Esophagus muscularis mucosa (tissue), 4 donors: ENCODE data around the gene ASB2. TPM values are rescaled to one million over a fixed set of nuclear protein-coding genes. Genes with fewer than 3 reads are reported as not detected.

Experiments
- DNase-seq: peaks from one replicate; pipeline ENCODE4 v3.0.0-alpha.2; 2017; ENCODE audit errors: extremely low spot score
- H3K27ac ChIP-seq, 4 donors: fragments of 200-600 bp; sonication (generic); replicated peaks in 1 of 4; 1 replicate in 3 of 4; 2 replicates in 1 of 4; pipeline ENCODE4 v1.5.1; 2016 to 2019; ENCODE audit warnings: mild to moderate bottlenecking in 1 of 4
- H3K27me3 ChIP-seq, 4 donors: fragments of 200-600 bp; sonication (generic); one replicate each; pipeline versions ENCODE4 v1.5.1 to v1.6.0; 2016 to 2019
- H3K36me3 ChIP-seq, 4 donors: fragments of 200-600 bp; sonication (generic); one replicate each; pipeline ENCODE4 v1.5.1; 2016 to 2019
- H3K4me1 ChIP-seq, 4 donors: fragments of 200-600 bp; sonication (generic); one replicate each; pipeline ENCODE4 v1.5.1; 2016 to 2019
- H3K4me3 ChIP-seq, 4 donors: fragments of 200-600 bp; sonication (generic); 1 replicate in 2 of 4; 2 replicates in 2 of 4; pipeline ENCODE4 v1.5.1; 2016 to 2019; ENCODE audit warnings: mild to moderate bottlenecking in 4 of 4, moderate library complexity in 1 of 4
- H3K9me3 ChIP-seq, 4 donors: fragments of 200-600 bp; sonication (generic); 1 replicate in 3 of 4; 2 replicates in 1 of 4; pipeline ENCODE4 v1.5.1; 2016 to 2019
- EP300 ChIP-seq: sonication (generic); formaldehyde crosslinking; IDR thresholded peaks from one replicate; pipeline ENCODE4 v1.6.1; 2017; ENCODE audit warnings: antibody characterized with exemption
- POLR2A ChIP-seq: fragments of 450-650 bp; IDR thresholded peaks from one replicate; pipeline ENCODE4 v1.6.1; 2017; ENCODE audit warnings: antibody characterized with exemption, moderate library complexity, mild to moderate bottlenecking, low read depth
- POLR2AphosphoS5 ChIP-seq, 2 donors: sonication (generic); formaldehyde crosslinking; IDR thresholded peaks; one replicate each; pipeline ENCODE4 v1.6.1; 2017; ENCODE audit warnings: antibody characterized with exemption in 2 of 2
- WGBS: methylation state at CpG from one replicate; pipeline ENCODE4 v1.1.5; 2018; 5-methylcytosine and 5-hydroxymethylcytosine counted together
- intact Hi-C: fragments of 100-400 bp; cut with DNase I; formaldehyde crosslinking; loops from one replicate; pipeline ENCODE4 v1.15.1; 2023
- total RNA-seq, 4 donors: library from RNA; depleted of rRNA; stranded (reverse); fragments of >200 nt; gene quantifications; one replicate each; pipeline versions ENCODE4 v1.1.0 to v1.2.1, GENCODE V29; 2016
- TF ChIP-seq, protein P1 (sequence below), 3 experiments: fragments of 200-600 bp in 2 of 3; fragments of 450-650 bp in 1 of 3; sonication (generic) in 2 of 3; IDR thresholded peaks; one replicate each; pipeline ENCODE4 v1.5.1; 2017 to 2019; ENCODE audit warnings: antibody characterized with exemption in 3 of 3, mild to moderate bottlenecking in 2 of 3, moderate library complexity in 1 of 3

Gene ASB2
- total RNA-seq, 4 donors from 2014 or later = 53.5 to 164 (median 105) TPM

GRCh38 chr14:93897476-93897845 is 78.9 kb downstream of the ASB2 start:
- peaks cover 12 to 17% (median 17%) of the 10 kb centered on the region in 4 donors for H3K4me1 ChIP-seq
- TF ChIP-seq EP300 (no peak), POLR2AphosphoS5 (IDR thresholded peaks at IDR 0.05) (no peak), POLR2A (no peak)
- TF ChIP-seq, protein P1, sequence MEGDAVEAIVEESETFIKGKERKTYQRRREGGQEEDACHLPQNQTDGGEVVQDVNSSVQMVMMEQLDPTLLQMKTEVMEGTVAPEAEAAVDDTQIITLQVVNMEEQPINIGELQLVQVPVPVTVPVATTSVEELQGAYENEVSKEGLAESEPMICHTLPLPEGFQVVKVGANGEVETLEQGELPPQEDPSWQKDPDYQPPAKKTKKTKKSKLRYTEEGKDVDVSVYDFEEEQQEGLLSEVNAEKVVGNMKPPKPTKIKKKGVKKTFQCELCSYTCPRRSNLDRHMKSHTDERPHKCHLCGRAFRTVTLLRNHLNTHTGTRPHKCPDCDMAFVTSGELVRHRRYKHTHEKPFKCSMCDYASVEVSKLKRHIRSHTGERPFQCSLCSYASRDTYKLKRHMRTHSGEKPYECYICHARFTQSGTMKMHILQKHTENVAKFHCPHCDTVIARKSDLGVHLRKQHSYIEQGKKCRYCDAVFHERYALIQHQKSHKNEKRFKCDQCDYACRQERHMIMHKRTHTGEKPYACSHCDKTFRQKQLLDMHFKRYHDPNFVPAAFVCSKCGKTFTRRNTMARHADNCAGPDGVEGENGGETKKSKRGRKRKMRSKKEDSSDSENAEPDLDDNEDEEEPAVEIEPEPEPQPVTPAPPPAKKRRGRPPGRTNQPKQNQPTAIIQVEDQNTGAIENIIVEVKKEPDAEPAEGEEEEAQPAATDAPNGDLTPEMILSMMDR (IDR thresholded peaks at IDR 0.05) = no peak
- WGBS = 89% methylated on average over 5 of the region's 5 CpGs
- H3K9me3 ChIP-seq = no peaks in the 10 kb centered on the region
- H3K27me3 ChIP-seq = peaks cover 0 to under 1% (median 0%) of the 10 kb centered on the region in 4 donors
- no peaks in the 10 kb centered on the region for H3K36me3 ChIP-seq
- no peak overlapping the region for H3K4me3 ChIP-seq
- no peak for DNase-seq
- intact Hi-C loops = no loop called here
- H3K27ac ChIP-seq = no peak overlapping the region

DNA sequence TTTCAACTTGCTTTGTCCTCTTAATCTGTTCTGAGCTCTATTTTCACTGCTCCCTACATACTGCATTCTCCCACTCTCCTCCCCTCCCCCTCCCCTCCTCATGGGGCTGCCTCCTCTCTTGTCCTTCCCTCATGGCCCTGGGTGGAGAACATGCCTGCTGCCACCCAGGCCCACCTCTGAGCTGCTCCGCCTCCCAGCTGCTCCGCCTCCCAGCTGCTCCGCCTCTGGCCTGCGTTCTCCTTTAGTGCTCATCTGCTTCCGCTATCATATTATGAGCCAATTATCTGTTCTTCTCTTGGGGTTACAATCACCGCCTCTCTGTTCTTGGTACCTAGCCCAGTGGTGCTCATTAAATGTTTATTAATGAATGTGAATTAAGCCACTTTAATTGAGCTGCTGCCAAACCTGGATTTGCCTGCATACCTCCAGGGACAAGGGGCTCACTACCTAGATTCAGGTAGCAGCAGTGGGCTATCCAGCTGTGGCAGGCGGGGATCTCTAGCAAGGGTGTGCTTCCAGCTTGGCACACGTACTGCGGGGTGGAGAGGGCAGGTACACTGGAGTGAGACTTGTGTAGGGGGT is 81.3 kb downstream of the ASB2 start:
- TF ChIP-seq EP300 = no peak
- no peak for TF ChIP-seq POLR2A
- TF ChIP-seq, protein P1 (IDR thresholded peaks at IDR 0.05) = no peak
- no peak for TF ChIP-seq POLR2AphosphoS5 (IDR thresholded peaks at IDR 0.05)
- no peak for DNase-seq
- intact Hi-C loops = no loop called here
- Histone ChIP-seq H3K36me3 (no peaks in the 10 kb centered on the region), H3K27me3 (no peaks in the 10 kb centered on the region), H3K4me1 (peaks cover 12 to 18% (median 17%) of the 10 kb centered on the region in 4 donors), H3K27ac (no peak overlapping the region), H3K4me3 (no peak overlapping the region), H3K9me3 (no peaks in the 10 kb centered on the region)
- WGBS = 93% methylated on average over 9 of the region's 9 CpGs

- Histone ChIP-seq H3K27me3 (no peaks in the 10 kb centered on the region), H3K4me3 (peak overlapping the region in 1 of 4 donors; percentile 22), H3K4me1 (peaks cover 12 to 21% (median 17%) of the 10 kb centered on the region in 4 donors), H3K9me3 (no peaks in the 10 kb centered on the region), H3K27ac (peak overlapping the region; percentile 29 to 50 (median 36)), H3K36me3 (no peaks in the 10 kb centered on the region)
- no peak for DNase-seq
- TF ChIP-seq POLR2A = no peak
- TF ChIP-seq EP300 = no peak
- WGBS = 42% methylated on average over 12 of the region's 12 CpGs
- intact Hi-C loops = loop anchor here (2.0 to 5.0 kb wide), 2 partner anchors 106 to 239 kb away; partner anchors contain the start of gene PRIMA1
These were observed 82.6 kb downstream of the ASB2 start for GRCh38 chr14:93893661-93894261.

DNA sequence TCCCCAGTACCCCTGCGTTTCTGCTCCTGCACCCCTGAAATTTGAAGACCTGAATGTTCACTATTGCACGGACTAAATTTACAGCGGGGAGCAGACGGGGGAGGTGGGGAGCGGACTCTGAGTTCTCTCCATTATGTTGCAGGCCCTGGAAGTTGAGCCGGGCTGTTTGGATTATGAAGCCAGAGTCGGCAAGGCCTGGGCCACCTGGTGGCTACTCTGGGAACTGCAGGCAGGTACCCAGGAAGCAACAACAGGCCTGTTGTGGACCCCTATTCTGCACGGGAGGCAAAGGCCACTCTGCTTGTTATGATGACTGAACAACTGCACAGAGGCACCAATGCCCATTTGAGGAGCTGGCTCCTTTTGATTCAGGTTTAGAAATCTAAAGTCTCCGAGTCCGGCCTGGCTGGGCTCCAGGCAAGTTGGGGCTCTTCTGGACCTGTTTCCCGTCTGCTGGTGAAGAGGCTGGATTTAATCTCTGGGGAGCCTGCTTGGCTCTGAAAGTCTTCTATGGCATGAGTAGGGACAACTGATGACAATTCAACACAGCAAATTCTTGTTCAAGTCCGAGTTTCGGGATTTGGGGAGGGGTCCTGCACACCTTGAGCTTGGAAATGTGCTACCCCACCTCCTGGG is 83.3 kb downstream of the ASB2 start:
- 27% methylated on average over 10 of the region's 13 CpGs for WGBS
- Histone ChIP-seq H3K9me3 (no peaks in the 10 kb centered on the region), H3K36me3 (no peaks in the 10 kb centered on the region), H3K4me3 (no peak overlapping the region), H3K27ac (peak overlapping the region in 3 of 4 donors; percentile 29 to 50 (median 32)), H3K4me1 (peaks cover 12 to 21% (median 17%) of the 10 kb centered on the region in 4 donors), H3K27me3 (no peaks in the 10 kb centered on the region)
- intact Hi-C loops = loop anchor here (2.0 to 5.0 kb wide), 2 partner anchors 106 to 238 kb away; partner anchors contain the start of gene PRIMA1
- peak; percentile 95 for DNase-seq
- TF ChIP-seq POLR2AphosphoS5 (IDR thresholded peaks at IDR 0.05) (peak in 1 of 2 donors; percentile 40), EP300 (no peak)
- TF ChIP-seq, protein P1 (IDR thresholded peaks at IDR 0.05) = peak; percentile 95 to 98 (median 98)

- DNase-seq = no peak
- WGBS = 73% methylated on average over 5 of the region's 5 CpGs
- intact Hi-C loops = loop anchor here (2.0 to 5.0 kb wide), 2 partner anchors 105 to 238 kb away; partner anchors contain the start of gene PRIMA1
- Histone ChIP-seq H3K4me3 (no peak overlapping the region), H3K36me3 (no peaks in the 10 kb centered on the region), H3K27ac (no peak overlapping the region), H3K4me1 (peaks cover 12 to 21% (median 17%) of the 10 kb centered on the region in 4 donors), H3K27me3 (no peaks in the 10 kb centered on the region), H3K9me3 (no peaks in the 10 kb centered on the region)
- TF ChIP-seq EP300 = no peak
These were observed 83.9 kb downstream of the ASB2 start for GRCh38 chr14:93892505-93892839.
